ENCODE measurements around the gene DOCK2. TPM values are rescaled to one million over a fixed set of nuclear protein-coding genes. Genes with fewer than 3 reads are reported as not detected.

DOCK2 gene
- total and polyA plus RNA-seq, 2 of the 8 experiments (the other 6 are each of a cell fraction or from before 2014, with no cell fraction given) = 3.9 to 5.7 TPM

DNA sequence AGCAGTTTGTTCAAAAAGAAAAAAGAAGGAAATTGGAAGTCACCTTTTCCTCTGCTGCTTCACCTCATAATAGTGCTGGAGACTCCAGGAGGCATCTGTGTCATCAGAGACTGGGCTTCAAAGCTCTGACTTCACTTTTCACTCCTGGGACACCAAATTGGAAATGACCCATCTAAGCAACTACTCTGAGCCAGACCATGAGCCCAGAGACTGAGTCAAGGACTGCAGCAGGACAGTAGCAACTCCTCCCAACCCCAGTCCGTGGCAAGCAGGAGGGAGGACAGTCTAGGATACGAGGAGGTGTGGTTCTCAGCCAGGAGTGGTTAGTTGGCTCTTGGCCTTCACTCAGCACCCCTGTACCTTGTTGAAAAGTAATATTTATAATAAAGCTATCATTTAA, 211.7 kb downstream of the DOCK2 start:
- POLR2A ChIA-PET (ENCODE audit: partially characterized antibody) = no interaction called here
- H2AK5ac ChIP-seq (ENCODE audit: low read depth, low read length) = no peak overlapping the region
- H3K4me3 ChIP-seq (ENCODE audit: extremely low read depth in 1 of 4, insufficient read depth in 2 of 4, low read depth in 3 of 4, low read length in 4 of 4) = no peak overlapping the region
- no peaks in the 10 kb centered on the region for H3K27me3 ChIP-seq (replicated peaks in 1 of 4; ENCODE audit: control insufficient read depth in 3 of 4, extremely low read depth in 1 of 4, insufficient read depth in 3 of 4, low read length in 3 of 4)
- no peak overlapping the region for H4K91ac ChIP-seq (replicated peaks; ENCODE audit: insufficient read length, low read length)
- no peak overlapping the region for H3K27ac ChIP-seq (ENCODE audit: low read depth, low read length)
- no peak overlapping the region for H3K4ac ChIP-seq (replicated peaks; ENCODE audit: insufficient read length, low read depth, low read length)
- no peak overlapping the region for H3K56ac ChIP-seq (replicated peaks; ENCODE audit: insufficient read length, low read depth, low read length)
- H3K79me2 ChIP-seq (ENCODE audit: control insufficient read depth in 1 of 2, insufficient read depth in 2 of 2, low read length in 2 of 2) = no peaks in the 10 kb centered on the region
- no peak overlapping the region for H4K8ac ChIP-seq (ENCODE audit: extremely low read depth, insufficient read depth, low read length)
- H3K9me3 ChIP-seq (ENCODE audit: insufficient read depth in 2 of 2, low read depth in 1 of 2, low read length in 1 of 2) = peaks cover 4 to 13% of the 10 kb centered on the region in 2 experiments; a peak in 3 of 4 replicates
- CTCF ChIA-PET (ENCODE audit: partially characterized antibody) = interaction anchor here (1.6 kb wide), 1 partner anchor 53 kb away, joined by 4 read pairs; no protein-coding TSS in a partner anchor
- H3K4me2 ChIP-seq (ENCODE audit: insufficient read depth in 1 of 2, low read depth in 2 of 2, low read length in 2 of 2) = no peak overlapping the region
- H4K20me1 ChIP-seq (replicated peaks in 1 of 2; ENCODE audit: control insufficient read depth in 1 of 2, insufficient read depth in 2 of 2, low read length in 2 of 2) = no peaks in the 10 kb centered on the region
- no peaks in the 10 kb centered on the region for H3K79me1 ChIP-seq (ENCODE audit: low read depth, low read length)
- DNase-seq (ENCODE audit: low read depth in 1 of 2, low spot score in 2 of 2) = no peak
- no peak overlapping the region for H2BK12ac ChIP-seq (ENCODE audit: low read depth, low read length)
- no peak overlapping the region for H3K14ac ChIP-seq (ENCODE audit: insufficient read length)
- H3K9ac ChIP-seq (replicated peaks in 1 of 4; ENCODE audit: extremely low read depth in 1 of 4, low read depth in 3 of 4, low read length in 3 of 4) = no peak overlapping the region
- H2BK15ac ChIP-seq (ENCODE audit: low read length) = no peak overlapping the region
- H3K36me3 ChIP-seq (ENCODE audit: control insufficient read depth in 2 of 4, insufficient read depth in 4 of 4, low read length in 3 of 4) = no peaks in the 10 kb centered on the region; a peak in 1 of 8 replicates
- H4K5ac ChIP-seq (ENCODE audit: insufficient read length, low read depth, low read length) = no peak overlapping the region
- 96% methylated on average over 2 of the region's 2 CpGs; no CpG with 5 or more reads in 1 of the 2 experiments for WGBS, 2 experiments (ENCODE audit: extremely low coverage in 1 of 2, insufficient coverage in 1 of 2, insufficient read length in 1 of 2, insufficient replicate concordance in 2 of 2, low coverage in 1 of 2, low lambda C conversion rate in 2 of 2, missing lambda C conversion rate in 1 of 2)
- no peak overlapping the region for H3K23ac ChIP-seq (ENCODE audit: insufficient read length)
- H2BK5ac ChIP-seq (ENCODE audit: low read depth, low read length) = no peak overlapping the region
- no peak overlapping the region for H2BK120ac ChIP-seq (replicated peaks; ENCODE audit: low read depth, low read length)
- H2BK20ac ChIP-seq (ENCODE audit: low read length) = no peak overlapping the region
- H2AFZ ChIP-seq (ENCODE audit: low read length) = no peak overlapping the region
- H3K4me1 ChIP-seq (replicated peaks in 1 of 4; ENCODE audit: control insufficient read depth in 3 of 4, insufficient read depth in 4 of 4, low read length in 3 of 4) = no peaks in the 10 kb centered on the region
- no peak for FAIRE-seq
- H3K23me2 ChIP-seq (ENCODE audit: low read depth, low read length) = no peaks in the 10 kb centered on the region
- H3K18ac ChIP-seq (ENCODE audit: extremely low read depth, low read length) = no peak overlapping the region
- TF ChIP-seq, protein P1, sequence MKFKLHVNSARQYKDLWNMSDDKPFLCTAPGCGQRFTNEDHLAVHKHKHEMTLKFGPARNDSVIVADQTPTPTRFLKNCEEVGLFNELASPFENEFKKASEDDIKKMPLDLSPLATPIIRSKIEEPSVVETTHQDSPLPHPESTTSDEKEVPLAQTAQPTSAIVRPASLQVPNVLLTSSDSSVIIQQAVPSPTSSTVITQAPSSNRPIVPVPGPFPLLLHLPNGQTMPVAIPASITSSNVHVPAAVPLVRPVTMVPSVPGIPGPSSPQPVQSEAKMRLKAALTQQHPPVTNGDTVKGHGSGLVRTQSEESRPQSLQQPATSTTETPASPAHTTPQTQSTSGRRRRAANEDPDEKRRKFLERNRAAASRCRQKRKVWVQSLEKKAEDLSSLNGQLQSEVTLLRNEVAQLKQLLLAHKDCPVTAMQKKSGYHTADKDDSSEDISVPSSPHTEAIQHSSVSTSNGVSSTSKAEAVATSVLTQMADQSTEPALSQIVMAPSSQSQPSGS (IDR thresholded peaks at IDR 0.05; ENCODE audit: low read length) = no peak
- TF ChIP-seq RNF2 (IDR thresholded peaks at IDR 0.05; ENCODE audit: borderline replicate concordance, low read depth, low read length, missing control alignments, poor library complexity, severe bottlenecking) = no peak
- no peak for TF ChIP-seq SAP30 (IDR thresholded peaks at IDR 0.05; ENCODE audit: insufficient read depth, insufficient replicate concordance, low read length)
- no peak for TF ChIP-seq JUND (IDR thresholded peaks at IDR 0.05; ENCODE audit: low read length)
- TF ChIP-seq POLR2AphosphoS5 (IDR thresholded peaks at IDR 0.05; ENCODE audit: low read depth, low read length) = no peak
- no peak for TF ChIP-seq KDM1A (IDR thresholded peaks at IDR 0.05; ENCODE audit: borderline replicate concordance, low read length)
- TF ChIP-seq RBBP5 (IDR thresholded peaks at IDR 0.05; ENCODE audit: borderline replicate concordance, low read depth, low read length) = no peak
- TF ChIP-seq EZH2 (IDR thresholded peaks at IDR 0.05; ENCODE audit: low read depth, low read length, severe bottlenecking) = no peak
- no peak for TF ChIP-seq YY1 (IDR thresholded peaks at IDR 0.05; ENCODE audit: low read depth, low read length)
- TF ChIP-seq FOSL1 (IDR thresholded peaks at IDR 0.05; ENCODE audit: insufficient read depth, low read depth, low read length) = no peak
- no peak for TF ChIP-seq POLR2A (IDR thresholded peaks at IDR 0.05; ENCODE audit: control extremely low read depth in 1 of 2, low read depth in 2 of 2, low read length in 2 of 2)
- no peak for TF ChIP-seq SRF (IDR thresholded peaks at IDR 0.05; ENCODE audit: low read depth, low read length)
- no peak for TF ChIP-seq MAFK (IDR thresholded peaks at IDR 0.05; ENCODE audit: low read depth, low read length)
